IPS-15b (cell line): Measurements from ENCODE around the gene SLC38A10.

Source experiments
- H3K27me3 ChIP-seq: one replicate; pipeline ENCODE4 v1.6.1; 2013; ENCODE audit warnings: low read length; ENCODE audit not compliant: control insufficient read depth, insufficient read depth
- H3K36me3 ChIP-seq: one replicate; pipeline ENCODE4 v1.6.1; 2013; ENCODE audit warnings: low read length; ENCODE audit not compliant: control insufficient read depth, insufficient read depth
- H3K4me1 ChIP-seq: one replicate; pipeline ENCODE4 v1.6.1; 2013; ENCODE audit warnings: mild to moderate bottlenecking, low read length; ENCODE audit not compliant: control insufficient read depth, insufficient read depth
- H3K4me3 ChIP-seq: one replicate; pipeline ENCODE4 v1.5.1; 2013; ENCODE audit warnings: low read depth, low read length
- H3K9ac ChIP-seq: one replicate; pipeline ENCODE4 v1.6.1; 2013; ENCODE audit warnings: low read depth, mild to moderate bottlenecking, low read length
- H3K9me3 ChIP-seq: one replicate; pipeline ENCODE4 v1.6.1; 2013; ENCODE audit warnings: mild to moderate bottlenecking, low read length; ENCODE audit not compliant: control insufficient read depth, insufficient read depth

The SLC38A10 gene

DNA sequence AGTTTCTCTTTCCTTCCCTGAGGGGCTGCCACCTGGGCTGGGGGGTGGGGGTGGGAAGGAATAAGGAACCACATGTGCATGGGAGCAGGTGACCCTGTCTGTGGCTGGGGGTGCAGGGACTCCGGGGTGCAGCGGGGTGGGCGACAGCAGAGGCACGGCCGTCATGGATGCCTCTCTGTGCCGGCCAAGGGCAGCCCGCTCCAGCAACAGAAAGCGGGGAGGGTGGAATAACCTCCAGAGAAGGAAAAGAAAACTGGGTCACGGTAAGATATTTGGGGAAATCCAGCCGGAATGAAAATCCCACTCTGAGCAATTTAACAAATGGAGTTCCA lies 51.8 kb downstream of the SLC38A10 start:
- H3K27me3 ChIP-seq: no peaks in the 10 kb centered on the region
- H3K36me3 ChIP-seq: peaks cover 5% of the 10 kb centered on the region
- no peaks in the 10 kb centered on the region for H3K9me3 ChIP-seq
- H3K4me3 ChIP-seq: no peak overlapping the region
- H3K9ac ChIP-seq: no peak overlapping the region
- peaks cover 5% of the 10 kb centered on the region for H3K4me1 ChIP-seq

DNA sequence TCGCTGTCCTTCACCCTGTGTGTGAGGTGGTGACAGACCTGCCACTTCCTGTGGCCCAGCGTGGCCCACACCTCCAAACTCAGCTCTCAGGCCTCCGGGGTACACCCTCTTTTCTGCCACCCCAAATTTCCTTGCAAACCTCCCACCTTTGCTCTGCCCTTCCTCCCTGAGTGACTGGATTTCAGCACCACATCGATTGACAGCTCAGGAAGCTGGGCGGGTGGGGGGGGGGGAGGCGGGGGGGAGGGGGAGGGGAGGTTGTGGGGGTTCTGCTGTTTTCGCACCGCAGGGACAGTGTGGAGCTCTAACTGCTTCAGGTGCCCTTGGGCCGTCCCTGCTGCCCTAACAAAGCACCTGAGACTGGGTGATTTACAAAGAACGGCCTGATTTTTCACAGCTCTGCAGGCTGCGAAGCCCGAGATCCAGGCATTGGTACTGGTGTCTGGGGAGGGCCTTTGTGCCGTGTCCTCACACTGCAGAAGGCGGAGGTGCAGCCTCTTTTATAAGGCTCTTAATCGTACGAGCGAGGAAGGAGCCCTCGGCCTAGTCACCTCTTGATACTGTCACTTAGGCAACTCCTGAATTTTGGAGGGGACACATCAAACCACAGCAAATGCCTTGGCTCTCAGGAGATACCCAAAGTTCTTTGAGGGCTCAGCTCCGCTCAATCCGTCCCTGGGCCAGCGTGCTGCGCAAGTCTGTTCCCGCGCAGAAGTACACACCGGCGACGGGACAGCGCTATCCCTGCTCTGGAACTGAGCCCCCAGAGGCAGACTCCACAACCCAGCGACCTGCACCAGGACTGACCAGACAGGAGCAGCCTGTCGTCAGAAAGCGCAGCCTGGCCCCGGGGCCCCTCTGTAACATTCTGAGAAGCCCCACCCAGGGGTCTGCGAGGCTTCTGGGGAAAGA lies 52.4 kb downstream of the SLC38A10 start:
- no peak overlapping the region for H3K9ac ChIP-seq
- H3K27me3 ChIP-seq: no peaks in the 10 kb centered on the region
- no peaks in the 10 kb centered on the region for H3K9me3 ChIP-seq
- no peak overlapping the region for H3K4me3 ChIP-seq
- H3K36me3 ChIP-seq: peaks cover 5% of the 10 kb centered on the region
- peaks cover 5% of the 10 kb centered on the region for H3K4me1 ChIP-seq

DNA sequence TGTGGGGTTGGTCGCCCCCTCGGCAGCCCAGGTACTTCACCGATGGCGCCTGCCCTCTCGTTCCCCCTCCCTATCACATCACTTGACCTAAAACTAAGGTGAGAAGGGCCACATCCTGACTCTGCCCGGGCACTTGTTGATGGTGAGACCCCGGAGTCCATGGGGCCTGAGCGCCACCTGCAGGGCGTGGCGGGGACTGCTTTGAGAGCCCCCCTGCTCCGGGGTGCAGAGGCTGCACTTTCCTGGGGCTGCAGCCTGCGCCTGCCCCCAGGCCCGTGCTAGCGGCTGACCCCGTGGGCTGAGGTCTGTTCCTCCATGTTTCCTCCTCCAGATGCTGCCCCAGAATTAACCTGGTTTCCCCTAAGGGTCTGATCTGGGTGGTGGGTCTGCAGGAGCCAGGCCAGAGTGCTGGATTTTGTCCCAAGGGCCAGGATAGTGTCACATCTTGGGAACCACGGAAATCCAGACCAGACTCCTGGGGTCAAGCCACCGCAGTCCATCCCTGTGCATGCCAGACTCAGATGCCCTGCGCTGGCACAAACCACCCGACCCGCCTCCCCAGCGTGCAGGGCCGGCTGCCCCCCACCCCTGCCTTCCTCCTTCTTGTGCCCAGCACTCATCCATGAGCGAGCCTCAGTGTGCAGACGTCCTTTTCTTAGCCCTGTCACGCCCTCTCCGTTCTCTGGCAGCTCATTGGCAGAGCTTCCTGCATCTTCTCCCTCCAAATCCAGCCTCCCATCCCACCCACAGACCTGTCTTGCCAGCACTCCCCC lies 53.3 kb downstream of the SLC38A10 start:
- H3K4me3 ChIP-seq: no peak overlapping the region
- peaks cover 5% of the 10 kb centered on the region for H3K36me3 ChIP-seq
- H3K9me3 ChIP-seq: no peaks in the 10 kb centered on the region
- no peaks in the 10 kb centered on the region for H3K27me3 ChIP-seq
- H3K4me1 ChIP-seq: peaks cover 5% of the 10 kb centered on the region
- no peak overlapping the region for H3K9ac ChIP-seq

DNA sequence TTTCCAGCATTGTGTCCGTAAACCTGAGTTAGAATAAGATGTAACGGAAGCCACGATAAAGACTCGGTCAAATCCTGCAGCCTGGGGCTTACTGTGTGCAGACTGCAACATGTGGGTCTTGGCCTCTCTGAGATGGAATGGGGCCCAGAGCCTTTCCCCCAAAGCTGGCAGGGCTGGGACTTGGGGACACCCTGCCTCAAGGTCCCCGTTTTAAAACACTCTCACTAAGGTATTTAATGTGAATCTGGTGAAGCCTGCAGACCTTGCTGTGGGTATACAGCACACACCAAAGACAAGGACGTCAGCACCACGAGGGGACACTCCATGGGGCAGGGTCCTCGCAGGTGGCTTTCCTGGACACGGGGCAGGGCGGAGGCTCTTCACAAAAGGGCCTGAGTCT lies 53.9 kb downstream of the SLC38A10 start:
- Histone ChIP-seq H3K27me3 (no peaks in the 10 kb centered on the region), H3K9ac (no peak overlapping the region), H3K36me3 (peaks cover 5% of the 10 kb centered on the region), H3K9me3 (no peaks in the 10 kb centered on the region), H3K4me3 (no peak overlapping the region), H3K4me1 (peaks cover 5% of the 10 kb centered on the region)

DNA sequence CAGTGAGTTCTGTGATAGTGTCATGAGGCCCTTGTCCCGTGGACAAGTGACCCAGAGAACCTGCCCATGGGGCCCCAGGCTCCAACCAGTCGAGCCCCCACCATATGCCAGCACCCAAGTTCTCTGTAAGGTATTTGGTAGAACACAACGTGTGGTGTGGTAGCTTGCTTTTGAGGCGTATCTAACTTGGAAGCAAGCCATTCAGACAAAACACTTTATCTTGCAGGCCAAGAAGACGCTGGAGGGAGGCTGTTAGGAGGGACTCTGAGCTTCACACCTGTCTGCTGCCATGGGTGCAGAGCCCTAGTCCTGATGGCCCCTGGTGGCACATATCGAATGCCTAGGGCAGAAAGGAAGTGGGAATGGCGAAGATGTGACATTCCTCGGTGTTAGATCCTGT lies 54.3 kb downstream of the SLC38A10 start:
- Histone ChIP-seq H3K9me3 (no peaks in the 10 kb centered on the region), H3K36me3 (peaks cover 5% of the 10 kb centered on the region), H3K27me3 (no peaks in the 10 kb centered on the region), H3K4me3 (no peak overlapping the region), H3K9ac (no peak overlapping the region), H3K4me1 (peaks cover 5% of the 10 kb centered on the region)

DNA sequence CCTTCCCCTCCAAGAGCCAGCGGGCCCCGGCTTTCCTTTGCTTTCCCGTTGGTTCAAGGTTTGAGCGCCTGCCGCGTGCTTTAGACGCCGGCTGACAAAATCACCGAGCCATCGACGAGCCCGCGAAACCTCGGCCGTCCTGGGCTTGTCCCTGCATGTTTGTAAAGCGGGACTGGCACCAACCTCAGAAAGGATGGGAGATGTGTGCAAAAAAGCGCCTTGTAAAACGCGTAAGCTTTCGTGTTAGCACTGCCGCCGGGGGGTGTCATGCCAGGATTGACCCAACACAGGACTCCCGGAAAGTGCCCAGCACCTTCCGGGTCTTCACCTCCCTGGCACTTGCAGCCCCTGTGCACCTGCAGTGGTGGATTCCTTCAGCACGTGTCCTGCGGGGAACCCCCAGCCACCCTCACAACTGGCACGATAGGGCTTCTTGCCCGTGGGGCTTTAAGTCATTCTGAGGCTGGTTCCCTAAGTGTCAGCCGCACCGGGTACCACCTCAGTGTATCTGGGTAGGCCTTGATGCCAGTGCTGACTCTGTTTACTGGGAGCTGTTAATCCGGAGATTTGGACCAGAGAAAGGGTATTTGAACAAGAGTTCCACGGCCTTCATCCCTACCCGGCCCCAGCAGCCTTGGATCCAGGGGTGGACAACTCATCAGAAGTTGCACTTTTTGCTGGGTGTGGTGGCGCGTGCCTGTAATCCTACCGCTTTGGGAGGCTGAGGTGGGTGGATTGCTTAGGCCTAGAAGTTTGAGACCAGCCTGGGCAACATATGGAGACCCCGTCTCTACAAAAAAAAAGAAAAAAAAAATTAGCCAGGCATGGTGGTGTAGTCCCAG lies 55.2 kb downstream of the SLC38A10 start:
- Histone ChIP-seq H3K9ac (peak overlapping the region; percentile 41), H3K9me3 (no peaks in the 10 kb centered on the region), H3K36me3 (peaks cover 5% of the 10 kb centered on the region), H3K4me3 (peak overlapping the region; percentile 75), H3K4me1 (peaks cover 5% of the 10 kb centered on the region), H3K27me3 (no peaks in the 10 kb centered on the region)

DNA sequence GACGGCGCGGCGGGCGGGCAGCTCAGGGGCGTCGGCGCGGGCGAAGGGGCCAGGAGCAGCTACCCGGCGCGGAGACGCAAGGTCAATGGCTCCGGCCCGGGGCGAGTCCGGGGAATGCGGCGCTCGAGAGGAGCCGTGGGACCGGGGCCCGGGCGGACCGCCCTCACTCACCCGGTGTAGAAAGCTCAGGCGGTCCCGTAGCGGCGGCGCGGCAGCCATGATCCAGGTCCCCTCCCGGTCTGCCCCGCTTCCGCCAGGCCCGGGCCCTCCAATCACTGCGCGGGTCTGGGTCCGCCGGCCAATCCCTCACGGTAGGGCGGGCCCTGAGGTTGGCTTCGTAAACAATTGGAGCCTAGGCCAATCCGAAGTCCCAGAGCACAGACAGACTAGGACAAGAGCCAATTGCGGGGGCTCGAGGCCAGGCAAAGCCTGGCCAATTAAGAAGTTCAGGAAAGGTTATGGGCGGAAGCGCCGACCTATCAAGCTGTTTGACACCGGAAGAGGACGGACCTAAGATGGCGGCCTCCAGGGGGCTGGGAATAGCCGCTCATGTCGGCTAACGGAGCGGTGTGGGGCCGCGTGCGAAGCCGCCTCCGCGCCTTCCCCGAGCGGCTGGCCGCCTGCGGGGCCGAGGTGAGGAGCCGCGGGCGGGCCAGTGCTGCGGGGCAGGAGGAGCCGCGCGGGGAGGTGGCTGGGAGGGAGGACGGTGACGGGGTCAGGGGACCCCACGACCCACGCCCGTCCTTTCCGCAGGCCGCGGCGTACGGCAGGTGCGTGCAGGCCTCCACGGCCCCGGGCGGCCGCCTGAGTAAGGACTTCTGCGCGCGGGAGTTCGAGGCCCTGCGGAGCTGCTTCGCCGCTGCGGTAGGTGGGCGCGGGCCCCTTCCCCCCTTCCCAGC lies 56.0 kb downstream of the SLC38A10 start, which contains the start of the genes NDUFAF8 and TEPSIN:
TSS of gene NDUFAF8 (plus strand) at position 504 of the 899 bp plus-strand sequence. CDS start at position 550, 46 bp downstream.
TSS of gene TEPSIN (minus strand) at position 241 of the 899 bp plus-strand sequence. CDS start at position 219, 22 bp downstream.
- Histone ChIP-seq H3K36me3 (peaks cover 5% of the 10 kb centered on the region), H3K4me1 (peaks cover 5% of the 10 kb centered on the region), H3K4me3 (peak within 1 kb of the TSS; percentile 75), H3K9ac (peak within 1 kb of the TSS; percentile 60), H3K9me3 (no peaks in the 10 kb centered on the region), H3K27me3 (no peaks in the 10 kb centered on the region)

DNA sequence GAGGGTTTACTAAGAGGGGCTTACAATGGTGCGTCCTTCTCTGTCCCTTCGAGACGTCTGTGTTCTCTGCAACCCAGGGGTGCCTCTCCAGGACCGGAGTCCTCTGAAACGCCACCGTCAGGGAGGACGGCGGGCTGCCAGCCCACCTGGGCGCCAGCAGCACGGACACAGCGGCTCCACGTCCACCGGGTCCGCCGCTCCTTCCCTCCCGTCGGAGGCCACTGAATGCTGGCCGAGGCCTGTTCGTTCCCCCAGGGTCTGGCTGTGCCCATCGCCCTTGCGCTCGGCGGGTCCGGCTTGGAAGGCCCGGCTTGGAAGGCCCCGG lies 56.7 kb downstream of the SLC38A10 start:
- Histone ChIP-seq H3K4me1 (peaks cover 5% of the 10 kb centered on the region), H3K27me3 (no peaks in the 10 kb centered on the region), H3K4me3 (peak overlapping the region; percentile 72), H3K9me3 (no peaks in the 10 kb centered on the region), H3K9ac (peak overlapping the region; percentile 60), H3K36me3 (peaks cover 7% of the 10 kb centered on the region)

DNA sequence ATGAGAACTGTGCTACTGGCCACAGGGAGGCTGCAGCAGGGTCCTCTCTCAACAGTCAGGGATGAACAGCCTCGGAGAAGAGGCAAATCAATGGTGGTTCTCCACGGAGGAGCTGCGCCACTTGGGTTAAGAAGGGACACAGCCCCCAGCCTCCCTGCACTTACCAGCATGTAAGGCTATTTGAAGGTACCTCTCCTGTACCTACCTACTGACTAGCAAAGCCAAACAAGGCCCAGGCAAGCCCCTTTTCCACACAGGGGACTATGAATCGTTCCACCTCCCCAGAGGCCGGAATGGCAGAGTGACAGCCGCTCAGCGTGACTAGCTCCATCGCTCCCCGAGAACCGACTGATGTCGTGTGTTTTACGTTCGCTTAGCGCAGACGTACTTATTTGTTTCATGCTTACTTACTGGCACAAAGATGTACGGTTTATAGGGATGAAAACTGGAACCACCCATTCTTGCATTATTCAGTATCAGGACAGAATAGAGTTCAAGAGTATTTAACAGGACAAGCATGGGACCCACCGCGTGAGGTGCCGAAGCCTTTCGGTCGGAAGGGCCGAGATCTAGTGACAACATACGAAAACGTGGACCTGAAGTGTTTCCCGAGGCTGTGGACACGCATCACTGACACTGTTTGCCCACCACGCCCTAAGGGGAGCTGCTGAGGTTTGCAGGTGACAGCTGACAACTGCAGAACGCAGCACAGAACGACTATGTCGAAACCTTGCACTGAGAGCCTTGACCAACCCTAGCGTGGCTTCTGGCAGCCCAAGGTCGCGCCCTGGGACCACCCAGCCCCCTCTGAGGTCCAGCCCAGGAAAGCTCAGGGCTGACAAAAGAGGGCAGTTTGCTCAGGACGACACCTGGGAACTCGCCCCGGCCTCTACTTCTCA lies 57.3 kb downstream of the SLC38A10 start:
- Histone ChIP-seq H3K4me1 (peaks cover 3% of the 10 kb centered on the region), H3K36me3 (peaks cover 10% of the 10 kb centered on the region), H3K9me3 (no peaks in the 10 kb centered on the region), H3K9ac (peak overlapping the region; percentile 60), H3K27me3 (no peaks in the 10 kb centered on the region), H3K4me3 (peak overlapping the region; percentile 72)

DNA sequence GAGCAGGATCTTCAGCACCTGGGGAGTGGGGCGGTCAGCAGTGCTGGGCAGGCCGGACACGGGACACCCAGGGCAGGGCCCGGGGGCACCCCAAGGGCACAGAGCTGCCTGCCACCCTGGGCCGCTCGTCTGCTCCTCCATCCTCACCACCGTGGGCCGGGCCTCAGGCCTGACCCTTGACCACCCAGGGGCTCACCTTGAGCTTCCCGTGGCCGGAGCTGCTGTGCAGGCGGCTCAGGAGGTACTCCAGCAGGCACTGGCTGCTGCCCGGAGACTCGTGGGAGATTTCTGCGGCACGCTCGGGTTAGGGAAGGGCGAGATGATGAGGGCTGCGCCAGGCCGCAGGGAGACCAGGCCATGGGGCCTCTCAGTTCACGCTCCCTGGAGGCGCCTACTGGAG lies 58.3 kb downstream of the SLC38A10 start:
- no peaks in the 10 kb centered on the region for H3K9me3 ChIP-seq
- peaks cover 15% of the 10 kb centered on the region for H3K36me3 ChIP-seq
- H3K27me3 ChIP-seq: no peaks in the 10 kb centered on the region
- no peaks in the 10 kb centered on the region for H3K4me1 ChIP-seq
- H3K4me3 ChIP-seq: no peak overlapping the region
- H3K9ac ChIP-seq: no peak overlapping the region
